Pancreas (tissue), 10 donors: Measurements from ENCODE around the gene GMDS. TPM values are rescaled to one million over a fixed set of nuclear protein-coding genes. Genes with fewer than 3 reads are reported as not detected.

Source experiments
- ATAC-seq, 4 donors: fragments of 200-7000 bp; cut with Tn5 transposase; one replicate each; pipeline versions ENCODE4 v1.8.0 to v1.9.1; 2020; ENCODE audit warnings: mild to moderate bottlenecking in 4 of 4, moderate library complexity in 4 of 4
- DNase-seq, 6 donors: peaks; one replicate each; pipeline ENCODE4 v3.0.0-alpha.2; 2020
- FAIRE-seq: peaks from 2 replicates; lab custom pipeline; 2012; peaks lifted over from hg19 to GRCh38; lab: Jason Lieb, UNC
- H3K27ac ChIP-seq, 4 donors: fragments of 200-600 bp; sonication (generic); 1 replicate in 3 of 4; 2 replicates in 1 of 4; pipeline versions ENCODE4 v1.5.0 to v1.8.0; 2020
- H3K27me3 ChIP-seq, 4 donors: fragments of 200-600 bp; one replicate each; pipeline ENCODE4 v1.8.0; 2021
- H3K36me3 ChIP-seq, 3 donors: fragments of 200-600 bp; sonication (generic) in 1 of 3; one replicate each; pipeline versions ENCODE4 v1.5.0 to v1.8.0; 2020 to 2021
- H3K4me1 ChIP-seq, 3 donors: fragments of 200-600 bp; one replicate each; pipeline ENCODE4 v1.8.0; 2021
- H3K4me3 ChIP-seq, 4 donors: fragments of 200-600 bp; sonication (generic) in 2 of 4; one replicate each; pipeline versions ENCODE4 v1.5.0 to v1.8.0; 2020 to 2021
- H3K9me3 ChIP-seq, 4 donors: fragments of 200-600 bp; one replicate each; pipeline ENCODE4 v1.8.0; 2021
- WGBS, 2 donors: extraction: QIAGEN DNeasy Blood & Tissue Kit; methylation state at CpG; one replicate each; pipeline ENCODE4 v1.1.7; 2013; 5-methylcytosine and 5-hydroxymethylcytosine counted together
- intact Hi-C, 3 donors: fragments of 100-400 bp; cut with DNase I; formaldehyde crosslinking; loops; one replicate each; pipeline versions ENCODE4 v1.11.1 to v1.14.2; 2022
- polyA plus RNA-seq, 2 donors: library from polyadenylated mRNA; stranded (reverse); fragments of 200-250 nt; gene quantifications; one replicate each; pipeline ENCODE4 v1.2.3, GENCODE V29; 2013
- total RNA-seq, 6 donors: library from RNA; stranded (reverse); fragmentation: NEBNext Ultra II Directional in 4 of 6; extraction: Animal tissue kit (Norgen Biotek cat#: 25700) in 4 of 6; gene quantifications; one replicate each; pipeline versions ENCODE4 v1.2.1 to v1.2.4, GENCODE V29; 2021 to 2023
- TF ChIP-seq, protein P1 (sequence below), 4 donors: fragments of 200-600 bp; sonication (generic) in 3 of 4; IDR thresholded peaks; one replicate each; pipeline versions ENCODE4 v1.5.0 to v1.8.0; 2021; ENCODE audit warnings: antibody characterized with exemption in 4 of 4
- donor health status: healthy with polysubstance abuse.
- donor health status: DM: no; HTN: no; CAD: no; lungs with moderate emphysema.
- donor health status: DM: no; HTN: no; CAD: no.
- donor health status: control.
- donor health status: control.
- donor health status: Bipolar disorder and iron deficiency.
- donor health status: DM: yes; HTN: yes; CAD: no.
- donor health status: DM: no; HTN: no; CAD: no.
- donor health status: DM: no; HTN: no; CAD: no.
- donor health status: DM: yes; HTN: yes; CAD: no.

Gene GMDS
- total and polyA plus RNA-seq, 8 donors: 7.6 to 40.8 (median 26.5) TPM

DNA sequence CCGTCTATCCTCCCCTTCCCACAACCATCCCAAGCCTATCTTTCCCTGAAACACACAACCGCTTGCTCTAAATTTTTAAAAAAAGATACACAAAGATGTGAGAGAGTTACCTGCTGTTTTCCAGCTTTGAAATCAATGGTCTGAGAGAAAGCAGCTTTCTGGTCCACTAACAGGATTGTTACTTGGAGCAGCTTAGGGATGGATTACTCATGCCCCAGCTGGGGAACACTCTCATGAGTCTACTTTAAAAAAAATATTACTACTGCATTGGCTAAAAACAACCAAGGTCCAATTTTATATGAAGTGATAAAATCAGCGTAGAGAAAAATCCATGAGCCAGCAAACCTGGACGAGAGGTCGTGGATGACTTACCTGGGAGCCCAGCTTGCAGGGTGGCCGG, 665.3 kb downstream of the GMDS start:
- 82 to 85% methylated on average over 6 of the region's 6 CpGs for WGBS, 2 donors
- no peaks in the 10 kb centered on the region for H3K27me3 ChIP-seq
- DNase-seq: no peak

DNA sequence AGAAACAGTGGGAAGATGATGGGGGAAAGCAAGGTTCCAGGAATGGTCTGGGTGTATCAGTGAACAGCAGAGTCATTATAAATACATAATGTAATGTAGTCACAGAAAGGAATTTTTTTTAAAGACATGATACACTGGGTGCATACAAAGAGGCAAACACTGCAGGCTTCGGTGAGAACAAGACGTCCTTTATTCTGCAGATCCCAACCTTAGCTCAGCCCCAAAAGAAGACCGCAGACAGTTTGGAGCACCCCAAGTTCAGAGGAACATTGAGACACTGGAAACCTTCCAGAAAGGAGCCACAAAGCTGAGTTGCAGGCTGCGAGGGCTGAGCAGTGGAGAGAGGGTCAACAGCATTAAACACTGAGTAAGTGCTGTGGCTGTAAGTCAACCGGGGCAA, 666.3 kb downstream of the GMDS start:
- H3K36me3 ChIP-seq: no peaks in the 10 kb centered on the region
- no peaks in the 10 kb centered on the region for H3K9me3 ChIP-seq
- no peak for ATAC-seq
- TF ChIP-seq, protein P1, sequence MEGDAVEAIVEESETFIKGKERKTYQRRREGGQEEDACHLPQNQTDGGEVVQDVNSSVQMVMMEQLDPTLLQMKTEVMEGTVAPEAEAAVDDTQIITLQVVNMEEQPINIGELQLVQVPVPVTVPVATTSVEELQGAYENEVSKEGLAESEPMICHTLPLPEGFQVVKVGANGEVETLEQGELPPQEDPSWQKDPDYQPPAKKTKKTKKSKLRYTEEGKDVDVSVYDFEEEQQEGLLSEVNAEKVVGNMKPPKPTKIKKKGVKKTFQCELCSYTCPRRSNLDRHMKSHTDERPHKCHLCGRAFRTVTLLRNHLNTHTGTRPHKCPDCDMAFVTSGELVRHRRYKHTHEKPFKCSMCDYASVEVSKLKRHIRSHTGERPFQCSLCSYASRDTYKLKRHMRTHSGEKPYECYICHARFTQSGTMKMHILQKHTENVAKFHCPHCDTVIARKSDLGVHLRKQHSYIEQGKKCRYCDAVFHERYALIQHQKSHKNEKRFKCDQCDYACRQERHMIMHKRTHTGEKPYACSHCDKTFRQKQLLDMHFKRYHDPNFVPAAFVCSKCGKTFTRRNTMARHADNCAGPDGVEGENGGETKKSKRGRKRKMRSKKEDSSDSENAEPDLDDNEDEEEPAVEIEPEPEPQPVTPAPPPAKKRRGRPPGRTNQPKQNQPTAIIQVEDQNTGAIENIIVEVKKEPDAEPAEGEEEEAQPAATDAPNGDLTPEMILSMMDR (IDR thresholded peaks at IDR 0.05): no peak
- no peak for DNase-seq
- no peak overlapping the region for H3K4me3 ChIP-seq
- no peaks in the 10 kb centered on the region for H3K4me1 ChIP-seq
- 66 to 80% methylated on average over 5 of the region's 5 CpGs for WGBS, 2 donors
- intact Hi-C loops: no loop called here
- H3K27ac ChIP-seq: no peak overlapping the region
- H3K27me3 ChIP-seq: no peaks in the 10 kb centered on the region
- no peak for FAIRE-seq

More for the DNA sequence above, 665.3 kb downstream of the GMDS start:
- H3K4me3 ChIP-seq: no peak overlapping the region
- TF ChIP-seq, protein P1 (IDR thresholded peaks at IDR 0.05): no peak
- FAIRE-seq: no peak
- H3K36me3 ChIP-seq: no peaks in the 10 kb centered on the region
- H3K27ac ChIP-seq: no peak overlapping the region
- intact Hi-C loops: no loop called here
- no peaks in the 10 kb centered on the region for H3K4me1 ChIP-seq
- H3K9me3 ChIP-seq: no peaks in the 10 kb centered on the region
- no peak for ATAC-seq

DNA sequence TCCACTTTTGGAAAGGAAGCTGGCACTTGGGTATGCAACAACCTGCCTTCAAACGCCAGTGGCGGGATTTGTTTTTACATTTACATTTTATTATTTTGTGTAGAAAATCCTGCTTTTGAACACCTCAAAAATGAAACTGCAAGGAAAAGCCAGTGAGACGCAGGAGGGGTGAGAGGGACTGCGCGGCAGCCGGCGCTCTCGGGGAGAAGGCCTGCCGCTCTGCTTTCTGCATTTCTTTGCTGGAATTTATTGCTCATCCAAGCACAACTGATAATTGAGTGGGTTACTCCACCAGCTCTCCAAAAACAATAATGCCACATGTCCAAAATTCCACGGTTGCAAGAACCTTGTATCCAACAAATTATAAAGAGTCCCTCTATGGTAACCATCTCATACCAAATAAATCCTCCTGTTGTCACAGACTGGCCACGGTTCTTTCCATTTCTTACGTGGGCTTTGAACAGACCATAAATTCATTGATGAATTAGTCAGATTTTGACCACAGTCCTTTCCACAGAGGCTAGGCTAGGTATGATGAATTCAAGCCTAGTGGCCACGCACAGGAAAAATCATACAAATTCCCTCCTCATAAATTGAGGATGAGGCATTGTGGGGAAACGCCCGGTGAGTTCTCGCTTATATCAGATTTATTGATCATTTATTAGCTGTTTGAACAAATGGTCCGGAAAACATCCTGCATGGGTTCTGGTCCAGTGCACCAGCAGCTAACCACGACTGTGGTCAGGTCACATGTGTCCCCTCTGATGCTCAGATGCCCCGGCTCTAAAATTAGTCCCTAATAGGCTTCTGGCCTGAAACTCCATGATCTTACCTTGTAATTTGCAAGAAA, 667.3 kb downstream of the GMDS start:
- FAIRE-seq (no peak), DNase-seq (no peak)
- TF ChIP-seq, protein P1 (IDR thresholded peaks at IDR 0.05): no peak

DNA sequence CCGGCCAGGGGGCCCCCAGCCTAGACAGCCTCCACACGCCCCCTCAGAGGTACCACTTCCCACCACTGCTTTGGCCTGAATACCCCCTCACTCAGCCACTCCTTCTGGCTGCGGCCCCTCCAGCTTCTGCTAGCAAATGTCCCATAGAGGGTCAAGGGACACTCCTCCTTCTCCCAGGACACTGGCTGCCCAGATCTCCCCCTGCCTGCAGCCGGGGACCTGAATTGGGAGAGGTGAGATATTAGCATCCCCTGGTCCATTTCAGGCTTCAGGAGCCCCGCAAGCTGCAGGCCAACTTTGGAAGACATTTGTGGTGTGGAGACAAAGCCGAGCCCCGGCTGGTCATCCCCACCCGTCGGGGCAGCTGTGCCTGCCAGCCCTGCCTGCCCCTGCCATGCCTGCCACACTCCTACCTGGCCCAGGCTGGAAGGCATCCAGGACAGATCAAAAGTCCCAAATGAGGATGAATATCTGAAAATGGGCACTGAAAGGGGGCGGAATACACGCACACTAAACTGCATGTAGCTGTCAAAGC, 668.2 kb downstream of the GMDS start:
- H3K27me3 ChIP-seq: no peaks in the 10 kb centered on the region
- H3K27ac ChIP-seq: no peak overlapping the region
- no peaks in the 10 kb centered on the region for H3K9me3 ChIP-seq
- H3K36me3 ChIP-seq: no peaks in the 10 kb centered on the region
- FAIRE-seq: no peak
- intact Hi-C loops: no loop called here
- no peak for ATAC-seq
- no peak overlapping the region for H3K4me3 ChIP-seq
- WGBS, 2 donors: 83 to 89% methylated on average over 11 of the region's 11 CpGs
- no peaks in the 10 kb centered on the region for H3K4me1 ChIP-seq
- TF ChIP-seq, protein P1 (IDR thresholded peaks at IDR 0.05): no peak
- no peak for DNase-seq

More for the DNA sequence above, 667.3 kb downstream of the GMDS start:
- Histone ChIP-seq H3K36me3 (no peaks in the 10 kb centered on the region), H3K27ac (no peak overlapping the region), H3K9me3 (no peaks in the 10 kb centered on the region), H3K4me1 (no peaks in the 10 kb centered on the region), H3K4me3 (no peak overlapping the region), H3K27me3 (no peaks in the 10 kb centered on the region)
- intact Hi-C loops: no loop called here
- ATAC-seq: no peak
- 81 to 86% methylated on average over 19 of the region's 19 CpGs for WGBS, 2 donors

DNA sequence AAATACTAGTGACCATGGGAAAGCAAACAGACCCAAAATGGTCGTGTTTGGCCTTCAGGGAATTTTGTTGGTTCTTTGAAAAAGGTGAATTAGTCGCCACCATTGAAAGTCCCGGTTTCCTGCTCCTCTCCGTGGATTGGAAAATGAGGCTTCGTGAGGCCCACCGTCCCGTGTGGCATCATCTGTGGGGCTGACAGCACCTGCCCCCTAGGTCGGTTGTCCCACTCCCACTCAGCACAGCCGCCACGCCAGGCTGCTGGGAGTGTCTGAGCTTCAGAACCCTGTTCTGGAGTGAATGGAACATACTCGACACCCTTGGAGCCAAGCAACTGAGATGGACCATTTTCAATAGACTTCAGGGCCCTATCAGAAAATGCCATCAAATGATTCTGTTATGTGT, 668.7 kb downstream of the GMDS start:
- intact Hi-C loops: no loop called here
- Histone ChIP-seq H3K4me3 (no peak overlapping the region), H3K9me3 (no peaks in the 10 kb centered on the region), H3K4me1 (no peaks in the 10 kb centered on the region), H3K27me3 (no peaks in the 10 kb centered on the region), H3K36me3 (no peaks in the 10 kb centered on the region), H3K27ac (no peak overlapping the region)
- TF ChIP-seq, protein P1 (IDR thresholded peaks at IDR 0.05): no peak
- ATAC-seq (no peak), FAIRE-seq (no peak), DNase-seq (no peak)
- 89 to 92% methylated on average over 11 of the region's 11 CpGs for WGBS, 2 donors
